Prostate gland (tissue), 2 donors: ENCODE measurements around the gene LRGUK. TPM values are rescaled to one million over a fixed set of nuclear protein-coding genes. Genes with fewer than 3 reads are reported as not detected.

ENCODE experiments used
- DNase-seq: peaks from one replicate; pipeline ENCODE4 v3.0.0-alpha.2; 2019; ENCODE audit warnings: low spot score
- H3K27ac ChIP-seq, 2 donors: fragments of 200-600 bp; sonication (generic); 2 replicates each; pipeline ENCODE4 v1.5.1; 2017 to 2019
- H3K27me3 ChIP-seq: fragments of 200-600 bp; sonication (generic); replicated peaks from 2 replicates; pipeline ENCODE4 v1.5.1; 2019; ENCODE audit not compliant: insufficient read depth
- H3K36me3 ChIP-seq, 2 donors: fragments of 200-600 bp; sonication (generic); 1 replicate in 1 of 2; 2 replicates in 1 of 2; pipeline versions ENCODE4 v1.5.1 to v1.8.1; 2017 to 2019
- H3K4me1 ChIP-seq: fragments of 200-600 bp; sonication (generic); replicated peaks from 2 replicates; pipeline ENCODE4 v1.5.1; 2019
- H3K4me3 ChIP-seq, 2 donors: fragments of 200-600 bp; sonication (generic); 2 replicates each; pipeline ENCODE4 v1.5.1; 2017 to 2019
- H3K9me3 ChIP-seq: fragments of 200-600 bp; sonication (generic); 2 replicates; pipeline ENCODE4 v1.5.1; 2017
- CTCF ChIP-seq, 4 experiments: fragments of 200-600 bp in 2 of 4; fragments of 450-650 bp in 2 of 4; sonication (generic) in 2 of 4; IDR thresholded peaks; 1 replicate in 3 of 4; 2 replicates in 1 of 4; pipeline ENCODE4 v1.5.1; 2016 to 2019; ENCODE audit warnings: antibody characterized with exemption in 4 of 4, mild to moderate bottlenecking in 2 of 4, moderate library complexity in 2 of 4
- POLR2A ChIP-seq: fragments of 450-650 bp; IDR thresholded peaks from one replicate; pipeline ENCODE4 v1.6.1; 2016; ENCODE audit warnings: antibody characterized with exemption, mild to moderate bottlenecking
- POLR2AphosphoS5 ChIP-seq: sonication (generic); formaldehyde crosslinking; IDR thresholded peaks from one replicate; pipeline ENCODE4 v1.6.1; 2017; ENCODE audit warnings: antibody characterized with exemption
- WGBS: methylation state at CpG from one replicate; pipeline ENCODE4 v1.1.5; 2018; 5-methylcytosine and 5-hydroxymethylcytosine counted together
- intact Hi-C: fragments of 100-400 bp; cut with DNase I; formaldehyde crosslinking; loops from one replicate; pipeline ENCODE4 v1.14.2; 2022
- total RNA-seq, 2 donors: library from RNA; depleted of rRNA; stranded (reverse); fragments of >200 nt; gene quantifications; one replicate each; pipeline ENCODE4 v1.1.0, GENCODE V29; 2016

LRGUK gene
- total RNA-seq, 2 donors from 2014 or later = 1.3 to 4.9 TPM

GRCh38 chr7:134126146-134126545, 994 bp upstream of the LRGUK start:
- Histone ChIP-seq H3K9me3 (no peaks in the 10 kb centered on the region), H3K27ac (no peak overlapping the region), H3K27me3 (no peaks in the 10 kb centered on the region), H3K4me3 (no peak overlapping the region), H3K4me1 (no peaks in the 10 kb centered on the region), H3K36me3 (no peaks in the 10 kb centered on the region)
- TF ChIP-seq POLR2AphosphoS5 = no peak
- no peak for TF ChIP-seq CTCF (IDR thresholded peaks at IDR 0.05)
- no peak for TF ChIP-seq POLR2A
- intact Hi-C loops = loop anchor here (10.0 kb wide), 1 partner anchor 189 kb away; the partner anchor contains the start of gene SLC35B4
- no peak for DNase-seq
- WGBS = 94% methylated on average over 5 of the region's 5 CpGs

- no peak for DNase-seq
- Histone ChIP-seq H3K36me3 (no peaks in the 10 kb centered on the region), H3K9me3 (no peaks in the 10 kb centered on the region), H3K4me3 (peak overlapping the region; percentile 46 to 48), H3K27me3 (no peaks in the 10 kb centered on the region), H3K27ac (no peak overlapping the region), H3K4me1 (no peaks in the 10 kb centered on the region)
- WGBS = 27% methylated on average over 6 of the region's 6 CpGs
- intact Hi-C loops = loop anchor here (10.0 kb wide), 1 partner anchor 188 kb away; the partner anchor contains the start of gene SLC35B4
- TF ChIP-seq POLR2AphosphoS5 = no peak
- TF ChIP-seq POLR2A = no peak
- no peak for TF ChIP-seq CTCF (IDR thresholded peaks at IDR 0.05)
Measured at GRCh38 chr7:134126596-134126965, 559 bp upstream of the LRGUK start.

GRCh38 chr7:134128829-134129228, 1.7 kb downstream of the LRGUK start:
- Histone ChIP-seq H3K27ac (no peak overlapping the region), H3K4me1 (no peaks in the 10 kb centered on the region), H3K9me3 (no peaks in the 10 kb centered on the region), H3K4me3 (no peak overlapping the region), H3K27me3 (no peaks in the 10 kb centered on the region), H3K36me3 (no peaks in the 10 kb centered on the region)
- TF ChIP-seq CTCF (IDR thresholded peaks at IDR 0.05) (no peak), POLR2A (no peak), POLR2AphosphoS5 (no peak)
- no peak for DNase-seq
- WGBS = 89% methylated on average over 5 of the region's 5 CpGs
- intact Hi-C loops = loop anchor here (10.0 kb wide), 1 partner anchor 186 kb away; the partner anchor contains the start of gene SLC35B4

GRCh38 chr7:134129856-134130523, 2.9 kb downstream of the LRGUK start:
- H3K36me3 ChIP-seq = no peaks in the 10 kb centered on the region
- WGBS = 48% methylated on average over 2 of the region's 2 CpGs
- H3K4me1 ChIP-seq = no peaks in the 10 kb centered on the region
- no peak for DNase-seq
- intact Hi-C loops = loop anchor here (10.0 kb wide), 1 partner anchor 185 kb away; the partner anchor contains the start of gene SLC35B4
- H3K9me3 ChIP-seq = no peaks in the 10 kb centered on the region
- no peak overlapping the region for H3K4me3 ChIP-seq
- no peak overlapping the region for H3K27ac ChIP-seq
- no peak for TF ChIP-seq CTCF (IDR thresholded peaks at IDR 0.05)
- no peak for TF ChIP-seq POLR2AphosphoS5
- TF ChIP-seq POLR2A = no peak
- H3K27me3 ChIP-seq = no peaks in the 10 kb centered on the region

GRCh38 chr7:134134004-134134403, 6.9 kb downstream of the LRGUK start:
- WGBS = 94% methylated on average over 3 of the region's 3 CpGs
- DNase-seq = no peak
- Histone ChIP-seq H3K9me3 (no peaks in the 10 kb centered on the region), H3K27ac (no peak overlapping the region), H3K4me3 (no peak overlapping the region), H3K36me3 (no peaks in the 10 kb centered on the region), H3K27me3 (no peaks in the 10 kb centered on the region), H3K4me1 (no peaks in the 10 kb centered on the region)
- intact Hi-C loops = no loop called here
- TF ChIP-seq POLR2AphosphoS5 (no peak), POLR2A (no peak), CTCF (IDR thresholded peaks at IDR 0.05) (no peak)
